Activated CD8-positive, alpha-beta memory T cell treated with anti-CD3 and anti-CD28 coated beads, Interleukin-2, amount 50 U/mL, for 1 hour (primary cell): ENCODE measurements around the gene IL1A.

Experiments
- DNase-seq: peaks from one replicate; pipeline ENCODE4 v3.0.0-alpha.2; 2020; ENCODE audit errors: extremely low read depth

The IL1A gene

GRCh38 chr2:112764071-112765044 lies 19.9 kb downstream of the IL1A start, which contains the start of gene CKAP2L:
Gene CKAP2L (minus strand): TSS chr2:112764609. CDS start chr2:112764598, 11 bp downstream.
- peak; percentile 89 for DNase-seq

DNA sequence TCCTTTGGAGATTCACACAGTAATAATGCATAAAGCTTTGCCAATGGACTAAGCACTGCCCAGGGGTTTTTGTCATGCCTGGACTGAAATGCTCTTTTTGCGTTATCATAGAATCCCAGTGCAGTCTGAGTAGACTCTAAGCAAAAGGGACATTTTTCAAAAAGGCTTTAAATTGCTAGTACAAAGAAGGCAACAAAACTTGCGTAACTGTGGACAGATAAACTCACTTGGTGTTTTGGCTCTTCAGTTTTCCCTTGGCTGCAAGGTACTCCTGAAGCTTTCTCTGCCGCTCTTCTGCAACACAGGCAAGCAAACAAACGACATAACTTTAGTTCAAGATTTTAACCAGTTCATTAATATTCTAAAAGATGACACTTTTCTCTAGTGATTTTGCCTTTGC lies 22.0 kb downstream of the IL1A start:
- no peak for DNase-seq

GRCh38 chr2:112760149-112760548 lies 24.1 kb downstream of the IL1A start:
- no peak for DNase-seq

DNA sequence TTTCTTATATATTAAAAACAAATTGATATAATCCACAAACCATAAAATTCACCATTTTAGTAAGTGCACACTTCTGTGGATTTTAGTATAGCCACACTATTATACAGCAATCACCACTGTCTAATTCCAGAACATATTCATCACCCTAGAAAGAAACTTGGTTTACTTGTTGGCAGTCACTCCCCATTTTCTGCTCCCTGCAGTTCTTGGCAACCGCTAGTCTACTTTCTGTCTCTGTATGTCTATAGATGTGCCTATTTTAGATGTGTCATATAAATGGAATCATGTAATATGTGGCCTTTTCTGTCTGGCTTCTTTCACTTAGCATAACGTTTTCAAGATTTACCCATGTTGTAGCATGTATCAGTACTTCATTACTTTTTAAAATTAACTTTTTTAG lies 25.6 kb downstream of the IL1A start:
- no peak for DNase-seq

- no peak for DNase-seq
Measured at GRCh38 chr2:112757265-112757664, 27.0 kb downstream of the IL1A start.

GRCh38 chr2:112756207-112756606 lies 28.1 kb downstream of the IL1A start:
- no peak for DNase-seq

- no peak for DNase-seq
Measured at GRCh38 chr2:112755444-112755843, 28.8 kb downstream of the IL1A start.

- no peak for DNase-seq
Measured at GRCh38 chr2:112754564-112754963, 29.7 kb downstream of the IL1A start.

DNA sequence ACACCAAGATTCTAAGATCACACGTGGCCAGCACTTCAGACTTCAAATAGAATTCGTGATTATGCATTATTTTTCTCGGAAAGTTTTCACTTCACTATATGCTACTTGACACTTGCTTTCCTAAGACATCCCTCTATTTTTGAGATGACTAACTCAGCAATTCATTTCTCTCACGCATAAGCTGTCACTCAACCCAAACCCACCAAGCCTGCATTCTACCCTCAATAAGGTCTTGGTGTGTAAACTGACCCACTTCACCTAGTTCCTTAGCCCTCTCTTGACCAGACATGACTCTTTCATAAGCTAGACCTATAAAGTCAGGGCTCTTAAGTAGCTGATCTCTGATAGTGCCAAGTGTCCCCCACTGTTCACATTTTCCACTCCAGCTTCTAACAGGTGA lies 31.6 kb downstream of the IL1A start:
- no peak for DNase-seq

GRCh38 chr2:112751451-112752197 lies 32.7 kb downstream of the IL1A start:
- no peak for DNase-seq

DNA sequence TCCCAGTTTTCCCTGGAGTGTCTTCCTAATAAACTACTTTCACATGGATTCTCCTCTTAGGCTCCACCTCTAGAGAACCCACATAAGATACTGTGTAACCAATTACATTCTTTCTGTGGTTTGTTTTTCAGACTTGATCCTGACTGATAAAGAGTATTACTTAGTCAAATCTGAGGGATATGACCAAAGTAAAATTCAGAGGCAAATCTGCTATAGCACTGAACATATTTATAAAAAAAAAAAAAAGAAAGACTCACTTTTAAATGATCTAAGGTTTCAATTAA lies 33.8 kb downstream of the IL1A start:
- no peak for DNase-seq

GRCh38 chr2:112749755-112750559 lies 34.3 kb downstream of the IL1A start:
- peak; percentile 12 for DNase-seq

DNA sequence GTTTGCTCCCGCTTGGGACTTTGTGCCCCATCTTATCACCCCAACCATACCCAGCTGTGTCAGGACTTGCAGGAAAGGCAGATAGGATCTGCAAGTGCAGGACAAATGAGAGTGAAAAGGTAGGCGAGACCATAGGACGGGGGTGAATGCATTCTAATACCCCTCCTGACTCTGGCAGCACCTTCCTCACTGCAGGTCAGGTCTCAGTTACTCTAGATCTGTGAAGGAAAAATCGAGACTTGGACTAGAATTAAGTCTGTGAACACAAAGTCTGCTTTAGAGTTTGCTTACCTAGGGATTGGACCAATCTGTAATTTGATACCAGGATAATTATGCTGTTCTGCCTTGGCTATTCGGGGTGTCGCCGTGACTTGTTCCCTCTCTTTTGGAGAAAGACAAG lies 43.8 kb downstream of the IL1A start:
- no peak for DNase-seq

GRCh38 chr2:112737542-112738232 lies 46.6 kb downstream of the IL1A start:
- no peak for DNase-seq

- no peak for DNase-seq
Measured at GRCh38 chr2:112733871-112734270, 50.4 kb downstream of the IL1A start.

GRCh38 chr2:112733456-112733855 lies 50.8 kb downstream of the IL1A start:
- DNase-seq, result no peak

DNA sequence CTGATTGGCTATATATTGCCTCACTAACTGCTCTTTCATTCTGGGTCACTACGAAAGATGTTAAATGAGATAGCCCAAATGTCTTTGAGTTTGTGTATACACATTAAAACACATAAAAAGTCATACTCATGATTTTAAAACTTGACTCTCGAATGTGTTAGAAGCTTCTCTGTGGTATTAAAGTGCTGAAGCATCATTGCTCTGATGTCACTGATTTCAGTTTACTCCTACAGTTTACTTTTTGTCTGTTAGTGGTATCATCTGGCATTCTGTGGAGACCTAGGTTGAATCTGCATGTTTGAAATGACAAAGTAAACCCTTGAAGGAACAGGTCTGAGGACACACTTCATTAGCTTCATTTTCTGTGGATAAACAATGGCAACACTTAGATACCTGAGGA lies 52.8 kb downstream of the IL1A start:
- DNase-seq, result no peak

DNA sequence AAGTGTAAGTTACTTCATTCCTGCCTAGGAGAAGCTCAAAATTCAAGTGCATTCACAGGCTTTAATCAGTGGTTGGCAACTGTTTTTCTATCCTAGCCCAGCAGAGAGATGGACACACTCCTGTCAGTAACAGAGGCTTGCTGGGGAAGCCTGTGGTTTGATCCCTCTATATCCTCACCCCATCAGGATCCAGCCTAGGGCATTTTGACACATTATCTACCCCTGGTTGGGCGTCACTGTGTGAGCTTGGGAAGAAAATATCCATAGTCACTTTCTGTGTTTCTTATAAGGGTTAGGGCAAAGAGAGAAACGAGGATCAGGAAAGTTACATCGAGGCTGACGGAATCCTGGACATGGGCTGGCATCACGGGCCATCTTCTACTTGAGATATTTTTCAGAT lies 53.5 kb downstream of the IL1A start:
- DNase-seq, result no peak

DNA sequence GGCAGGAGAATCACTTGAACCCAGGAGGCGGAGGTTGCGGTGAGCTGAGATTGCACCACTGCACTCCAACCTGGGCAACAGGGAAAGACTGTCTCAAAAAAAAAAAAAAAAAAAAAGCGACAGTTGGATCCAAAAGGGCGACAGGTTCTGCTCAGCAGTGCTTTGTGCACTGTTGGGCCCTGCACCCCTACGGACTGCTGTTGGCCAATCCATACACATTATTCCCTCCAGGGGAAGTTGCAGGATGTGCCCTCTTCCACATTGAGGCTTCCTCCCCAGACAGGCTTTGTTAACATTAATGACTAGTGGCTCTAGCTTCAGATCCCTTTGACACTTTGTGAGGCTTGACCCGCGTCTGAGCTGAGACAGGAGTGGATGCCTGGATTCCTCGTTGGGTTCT lies 54.1 kb downstream of the IL1A start:
- DNase-seq, result no peak

- DNase-seq, result no peak
Measured at GRCh38 chr2:112728378-112729175, 55.7 kb downstream of the IL1A start.

DNA sequence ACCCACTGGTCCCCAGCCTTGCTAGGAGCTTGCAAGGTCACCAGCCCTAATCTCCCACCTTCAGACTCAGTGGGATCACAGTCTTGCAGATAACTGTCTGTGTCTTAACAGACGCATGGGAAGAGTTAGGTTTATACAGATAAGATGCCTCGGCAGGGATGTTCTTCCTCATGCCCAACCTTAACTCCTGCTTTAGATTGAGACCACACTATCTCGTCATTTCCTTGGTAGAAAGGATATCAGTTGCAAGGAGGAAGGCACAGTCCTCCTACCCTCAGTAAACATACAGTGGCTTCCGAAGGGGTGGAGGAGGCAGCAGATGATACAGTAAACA lies 56.3 kb downstream of the IL1A start:
- no peak for DNase-seq
